CD14-positive monocyte (primary cell): Measurements from ENCODE around the gene CTBP2. TPM values are rescaled to one million over a fixed set of nuclear protein-coding genes. Genes with fewer than 3 reads are reported as not detected.

Source experiments
- DNase-seq, 3 donors: peaks; one replicate each; pipeline ENCODE4 v3.0.0-alpha.2; 2011 to 2022
- H2AFZ ChIP-seq: 2 replicates; pipeline ENCODE4 v1.6.0; 2012; ENCODE audit warnings: mild to moderate bottlenecking, low read depth, low read length, inconsistent platforms; ENCODE audit not compliant: insufficient read depth, poor library complexity, severe bottlenecking
- H3K27ac ChIP-seq, 2 donors: 1 replicate in 1 of 2; 2 replicates in 1 of 2; pipeline ENCODE4 v1.5.1; 2012 to 2013; ENCODE audit warnings: low read length in 2 of 2, control low read depth in 1 of 2, inconsistent platforms in 1 of 2, low read depth in 1 of 2, mild to moderate bottlenecking in 1 of 2
- H3K27me3 ChIP-seq, 2 donors: one replicate each; pipeline versions ENCODE4 v1.6.0 to v1.6.1; 2011 to 2013; ENCODE audit warnings: low read length in 2 of 2; ENCODE audit not compliant: control insufficient read depth in 2 of 2, insufficient read depth in 2 of 2
- H3K36me3 ChIP-seq, 2 donors: replicated peaks in 1 of 2; 1 replicate in 1 of 2; 2 replicates in 1 of 2; pipeline versions ENCODE4 v1.5.1 to v1.6.1; 2012 to 2013; ENCODE audit warnings: low read length in 2 of 2, control low read depth in 1 of 2, inconsistent platforms in 1 of 2, mild to moderate bottlenecking in 1 of 2; ENCODE audit not compliant: insufficient read depth in 2 of 2, control insufficient read depth in 1 of 2
- H3K4me1 ChIP-seq, 2 donors: 1 replicate in 1 of 2; 2 replicates in 1 of 2; pipeline versions ENCODE4 v1.5.1 to v1.6.1; 2012 to 2013; ENCODE audit warnings: low read length in 2 of 2, control low read depth in 1 of 2, inconsistent platforms in 1 of 2, mild to moderate bottlenecking in 1 of 2, moderate library complexity in 1 of 2; ENCODE audit not compliant: insufficient read depth in 2 of 2, control insufficient read depth in 1 of 2
- H3K4me2 ChIP-seq: replicated peaks from 2 replicates; pipeline ENCODE3; 2012; ENCODE audit warnings: low read length, moderate library complexity, mild to moderate bottlenecking; ENCODE audit not compliant: poor library complexity, severe bottlenecking; ENCODE audit errors: extremely low read depth
- H3K4me3 ChIP-seq, 3 experiments: fragments of 200-600 bp in 1 of 3; sonication (generic) in 1 of 3; replicated peaks in 1 of 3; 1 replicate in 2 of 3; 2 replicates in 1 of 3; pipeline ENCODE4 v1.5.1; 2011 to 2013; ENCODE audit warnings: low read length in 3 of 3, mild to moderate bottlenecking in 3 of 3, control low read depth in 2 of 3, low read depth in 2 of 3, inconsistent platforms in 1 of 3, moderate library complexity in 1 of 3
- H3K79me2 ChIP-seq: 2 replicates; pipeline ENCODE4 v1.6.0; 2012; ENCODE audit warnings: mild to moderate bottlenecking, control low read depth, inconsistent platforms, low read length, moderate library complexity; ENCODE audit not compliant: insufficient read depth
- H3K9ac ChIP-seq: 2 replicates; pipeline ENCODE4 v1.6.0; 2017; ENCODE audit warnings: low read length, mild to moderate bottlenecking; ENCODE audit not compliant: insufficient read depth, poor library complexity, severe bottlenecking
- H3K9me3 ChIP-seq, 2 donors: replicated peaks in 1 of 2; 1 replicate in 1 of 2; 2 replicates in 1 of 2; pipeline versions ENCODE4 v1.5.1 to v1.6.1; 2012 to 2013; ENCODE audit warnings: low read length in 2 of 2, control low read depth in 1 of 2; ENCODE audit not compliant: control insufficient read depth in 1 of 2, insufficient read depth in 1 of 2
- H4K20me1 ChIP-seq: 2 replicates; pipeline ENCODE4 v1.6.0; 2012; ENCODE audit warnings: mild to moderate bottlenecking, low read length, control low read depth, moderate library complexity; ENCODE audit not compliant: insufficient read depth
- H3K27ac Mint-ChIP-seq, 7 donors: one replicate each; pipeline ENCODE4 v1.8.0; 2020; ENCODE audit warnings: mild to moderate bottlenecking in 7 of 7, mixed read lengths in 7 of 7, moderate library complexity in 6 of 7, inconsistent platforms in 2 of 7
- H3K27me3 Mint-ChIP-seq, 3 donors: one replicate each; pipeline ENCODE4 v1.8.0; 2021 to 2022; ENCODE audit warnings: low read depth in 3 of 3, mild to moderate bottlenecking in 3 of 3, mixed read lengths in 3 of 3, moderate library complexity in 3 of 3, inconsistent platforms in 1 of 3
- H3K36me3 Mint-ChIP-seq, 2 donors: one replicate each; pipeline ENCODE4 v1.8.0; 2020; ENCODE audit warnings: mixed read lengths in 2 of 2, inconsistent platforms in 1 of 2, mild to moderate bottlenecking in 1 of 2
- H3K4me1 Mint-ChIP-seq: one replicate; pipeline ENCODE4 v1.8.0; 2020; ENCODE audit warnings: mild to moderate bottlenecking, mixed read lengths
- H3K4me3 Mint-ChIP-seq, 2 donors: one replicate each; pipeline ENCODE4 v1.8.0; 2020; ENCODE audit warnings: mild to moderate bottlenecking in 2 of 2, mixed read lengths in 2 of 2, moderate library complexity in 1 of 2
- H3K9me3 Mint-ChIP-seq, 7 donors: one replicate each; pipeline ENCODE4 v1.8.0; 2020 to 2022; ENCODE audit warnings: mixed read lengths in 7 of 7, mild to moderate bottlenecking in 6 of 7, moderate library complexity in 6 of 7, inconsistent platforms in 2 of 7
- CTCF ChIP-seq: fragments of 200-600 bp; IDR thresholded peaks from one replicate; pipeline ENCODE4 v1.8.0; 2022; ENCODE audit warnings: antibody characterized with exemption, mild to moderate bottlenecking
- WGBS: methylation state at CpG from one replicate; pipeline ENCODE4 v1.1.5; 2013; ENCODE audit warnings: missing lambda C conversion rate; ENCODE audit not compliant: insufficient coverage; 5-methylcytosine and 5-hydroxymethylcytosine counted together
- intact Hi-C, 2 donors: fragments of 100-400 bp; cut with micrococcal nuclease; formaldehyde crosslinking; loops; one replicate each; pipeline versions ENCODE4 v1.15.0 to v1.15.1; 2023
- polyA plus RNA-seq, 3 donors: library from polyadenylated mRNA; depleted of rRNA in 1 of 3; unstranded in 2 of 3; stranded (reverse) in 1 of 3; fragments of 300-500 nt in 2 of 3; fragments of >200 nt in 1 of 3; fragmentation: Illumina TruSeq in 2 of 3; gene quantifications; 1 replicate in 2 of 3; 2 replicates in 1 of 3; pipeline ENCODE4 v1.2.3, GENCODE V29; 2012 to 2021

Gene CTBP2
- polyA plus RNA-seq, 3 donors = 40.9 to 87.1 (median 41.1) TPM

GRCh38 chr10:124974131-124974530 lies 186.2 kb downstream of the CTBP2 start:
- 95% methylated on average over 2 of the region's 5 CpGs for WGBS
- Histone ChIP-seq H3K27me3 (no peaks in the 10 kb centered on the region), H2AFZ (no peak overlapping the region), H3K4me3 (no peak overlapping the region), H3K27ac (no peak overlapping the region), H3K9ac (no peak overlapping the region), H3K79me2 (peaks cover 2% of the 10 kb centered on the region), H3K4me2 (no peak overlapping the region), H3K9me3 (no peaks in the 10 kb centered on the region), H3K4me1 (no peaks in the 10 kb centered on the region), H4K20me1 (peaks cover 55% of the 10 kb centered on the region), H3K36me3 (peaks cover 52 to 89% of the 10 kb centered on the region in 2 donors)
- no peak overlapping the region for H3K27ac Mint-ChIP-seq
- intact Hi-C loops = no loop called here
- TF ChIP-seq CTCF = no peak
- no peaks in the 10 kb centered on the region for H3K9me3 Mint-ChIP-seq
- peaks cover 72 to 83% of the 10 kb centered on the region in 2 donors for H3K36me3 Mint-ChIP-seq
- peaks cover 11% of the 10 kb centered on the region for H3K4me1 Mint-ChIP-seq
- DNase-seq = no peak
- peaks cover 0 to 3% (median 2%) of the 10 kb centered on the region in 3 donors for H3K27me3 Mint-ChIP-seq
- no peak overlapping the region for H3K4me3 Mint-ChIP-seq

DNA sequence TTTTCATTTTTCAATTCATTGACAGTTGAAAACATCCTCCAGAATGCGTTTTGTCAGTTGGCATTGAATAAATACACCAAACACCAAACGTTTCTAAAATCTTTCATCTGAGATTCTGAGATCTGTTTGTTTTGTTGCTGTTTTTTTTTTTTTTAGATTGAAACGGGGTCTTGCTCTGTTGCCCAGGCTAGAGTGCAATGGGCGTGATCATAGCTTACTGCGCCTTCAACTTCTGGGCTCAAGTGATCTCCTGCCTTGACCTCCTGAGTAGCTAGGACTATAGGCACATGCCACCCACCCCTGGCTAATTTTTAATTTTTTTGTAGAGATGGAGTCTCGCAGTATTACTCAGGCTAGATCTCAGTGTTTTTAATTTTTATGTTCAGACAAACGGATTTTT lies 187.7 kb downstream of the CTBP2 start:
- DNase-seq = no peak
- no peak overlapping the region for H3K4me3 Mint-ChIP-seq
- Histone ChIP-seq H3K36me3 (peaks cover 66 to 93% of the 10 kb centered on the region in 2 donors), H3K9me3 (no peaks in the 10 kb centered on the region), H2AFZ (no peak overlapping the region), H3K79me2 (peaks cover 4% of the 10 kb centered on the region), H3K9ac (no peak overlapping the region), H3K27me3 (no peaks in the 10 kb centered on the region), H3K27ac (no peak overlapping the region), H4K20me1 (peaks cover 58% of the 10 kb centered on the region), H3K4me1 (no peaks in the 10 kb centered on the region), H3K4me3 (no peak overlapping the region), H3K4me2 (no peak overlapping the region)
- 100% methylated on average over 5 of the region's 7 CpGs for WGBS
- H3K36me3 Mint-ChIP-seq = peaks cover 77 to 86% of the 10 kb centered on the region in 2 donors
- intact Hi-C loops = no loop called here
- peaks cover 0 to 3% (median 2%) of the 10 kb centered on the region in 3 donors for H3K27me3 Mint-ChIP-seq
- H3K27ac Mint-ChIP-seq = no peak overlapping the region
- no peak for TF ChIP-seq CTCF
- H3K9me3 Mint-ChIP-seq = no peaks in the 10 kb centered on the region
- H3K4me1 Mint-ChIP-seq = peaks cover 11% of the 10 kb centered on the region
